Femur (tissue), 1 donor: ENCODE data around the gene NEDD8.
"Not testable (repeated sequence)": the region's sequence is repeated elsewhere in the genome, so short reads cannot be mapped to it uniquely, and the experiment has no call there.

Experiments
- DNase-seq: peaks from one replicate; pipeline ENCODE4 v3.0.0-alpha.2; 2017

Gene NEDD8

GRCh38 chr14:24246765-24247212 is 14.6 kb upstream of the NEDD8 start:
- DNase-seq: no peak

- DNase-seq: not testable (repeated sequence)
These were observed 13.2 kb upstream of the NEDD8 start for GRCh38 chr14:24245350-24245749.

- no peak for DNase-seq
These were observed 11.2 kb upstream of the NEDD8 start for GRCh38 chr14:24243336-24243836.

GRCh38 chr14:24241829-24242443 is 9.8 kb upstream of the NEDD8 start:
- DNase-seq: peak; percentile 95

DNA sequence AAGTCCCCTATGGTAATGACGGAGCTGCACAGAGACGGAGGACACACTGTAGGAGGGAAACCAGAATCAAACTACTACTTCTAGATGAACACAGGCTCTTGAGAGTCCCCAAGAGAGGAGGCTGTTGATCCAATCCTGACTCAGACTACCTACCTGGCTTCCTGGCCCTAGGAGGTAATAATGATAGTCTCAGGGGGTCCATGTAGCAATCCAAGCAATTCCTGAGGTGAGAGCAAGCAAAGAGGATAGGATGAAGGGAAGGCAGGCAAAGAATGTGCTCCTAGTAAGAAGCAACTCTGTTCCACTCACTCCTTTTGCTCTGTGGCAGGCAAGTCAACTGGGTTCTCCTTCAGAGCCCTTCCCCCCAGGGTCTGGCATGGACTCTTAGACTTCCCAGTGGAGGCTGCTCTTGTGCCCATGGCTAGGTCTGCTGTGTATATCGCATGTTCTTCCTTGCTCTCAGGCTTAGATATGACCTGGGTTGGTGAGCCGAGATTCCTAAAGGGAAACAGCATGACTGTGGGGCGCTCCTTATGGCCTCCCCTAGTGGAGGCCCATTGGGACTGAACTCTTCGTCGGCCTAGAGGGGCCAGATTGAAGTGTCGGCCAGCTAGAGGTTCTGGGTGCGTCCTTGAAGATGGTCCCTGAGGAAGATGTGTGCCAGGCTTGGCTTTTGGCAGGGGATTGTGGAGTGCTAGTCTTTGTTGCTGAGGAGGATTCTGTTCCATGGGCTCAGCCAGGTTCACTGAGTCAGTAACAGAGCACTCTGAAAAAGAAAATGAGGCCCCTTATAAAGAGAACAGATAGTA is 8.1 kb upstream of the NEDD8 start:
- DNase-seq: no peak

DNA sequence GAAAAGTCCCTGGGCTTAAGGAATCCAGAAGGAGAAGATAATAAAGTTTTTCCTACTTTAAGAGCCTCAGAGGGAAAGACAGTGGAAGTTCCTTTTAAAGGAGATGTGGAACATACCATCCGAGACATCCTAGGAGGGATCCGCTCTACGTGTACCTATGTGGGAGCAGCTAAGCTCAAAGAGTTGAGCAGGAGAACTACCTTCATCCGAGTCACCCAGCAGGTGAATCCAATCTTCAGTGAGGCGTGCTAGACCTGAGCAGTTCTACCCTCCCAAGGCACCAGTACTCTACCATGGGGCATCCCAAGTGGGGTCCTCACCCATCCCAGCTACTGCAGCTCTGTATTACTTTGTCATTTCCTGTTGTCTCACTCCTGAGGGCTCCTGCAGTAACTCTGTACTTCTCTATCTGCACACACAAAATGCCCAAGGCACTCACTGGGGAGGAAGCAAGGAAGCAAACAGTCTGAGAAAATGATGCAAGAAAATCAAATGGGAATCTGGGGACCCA is 6.4 kb upstream of the NEDD8 start:
- DNase-seq: no peak

- no peak for DNase-seq
These were observed 6.0 kb upstream of the NEDD8 start for GRCh38 chr14:24238123-24238522.

GRCh38 chr14:24237463-24237955 is 5.3 kb upstream of the NEDD8 start:
- DNase-seq: no peak

GRCh38 chr14:24236689-24237462 is 4.7 kb upstream of the NEDD8 start:
- DNase-seq: no peak

DNA sequence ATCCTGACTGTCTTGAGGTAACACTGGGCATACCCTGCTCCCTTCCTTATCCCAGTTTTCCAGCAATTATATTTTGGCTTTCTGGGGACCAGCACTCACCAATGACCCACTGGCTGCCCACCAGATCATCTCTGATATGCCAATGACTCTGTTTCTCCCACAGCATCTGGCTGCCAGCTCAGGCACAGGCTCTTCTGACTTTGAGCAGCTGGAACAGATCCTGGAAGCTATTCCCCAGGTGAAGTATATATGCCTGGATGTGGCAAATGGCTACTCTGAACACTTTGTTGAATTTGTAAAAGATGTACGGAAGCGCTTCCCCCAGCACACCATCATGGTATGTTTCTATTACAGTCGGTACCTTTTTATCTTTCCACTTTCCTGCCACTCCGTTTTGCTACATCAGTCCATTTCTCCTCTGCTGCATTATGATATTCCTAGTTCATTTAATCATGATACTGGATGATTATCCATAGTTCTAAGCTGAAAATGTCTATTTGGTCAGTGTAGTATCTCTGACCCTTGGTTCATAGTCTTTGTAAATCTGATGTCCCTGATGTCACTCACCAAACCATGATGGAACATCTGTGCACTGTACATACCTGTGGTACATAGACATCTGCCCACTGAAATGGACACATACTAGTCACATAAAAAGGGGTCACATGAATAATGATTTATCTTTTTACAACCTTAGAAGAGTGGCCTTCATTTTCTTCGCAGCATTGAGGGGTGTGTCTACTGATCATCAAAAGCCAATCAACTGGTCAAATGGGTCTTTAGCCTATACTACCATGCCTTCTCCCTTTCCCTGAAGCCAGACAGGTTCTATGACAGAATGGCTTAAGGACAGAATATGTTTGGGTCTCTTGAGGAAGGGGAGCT is 3.9 kb upstream of the NEDD8 start:
- no peak for DNase-seq

DNA sequence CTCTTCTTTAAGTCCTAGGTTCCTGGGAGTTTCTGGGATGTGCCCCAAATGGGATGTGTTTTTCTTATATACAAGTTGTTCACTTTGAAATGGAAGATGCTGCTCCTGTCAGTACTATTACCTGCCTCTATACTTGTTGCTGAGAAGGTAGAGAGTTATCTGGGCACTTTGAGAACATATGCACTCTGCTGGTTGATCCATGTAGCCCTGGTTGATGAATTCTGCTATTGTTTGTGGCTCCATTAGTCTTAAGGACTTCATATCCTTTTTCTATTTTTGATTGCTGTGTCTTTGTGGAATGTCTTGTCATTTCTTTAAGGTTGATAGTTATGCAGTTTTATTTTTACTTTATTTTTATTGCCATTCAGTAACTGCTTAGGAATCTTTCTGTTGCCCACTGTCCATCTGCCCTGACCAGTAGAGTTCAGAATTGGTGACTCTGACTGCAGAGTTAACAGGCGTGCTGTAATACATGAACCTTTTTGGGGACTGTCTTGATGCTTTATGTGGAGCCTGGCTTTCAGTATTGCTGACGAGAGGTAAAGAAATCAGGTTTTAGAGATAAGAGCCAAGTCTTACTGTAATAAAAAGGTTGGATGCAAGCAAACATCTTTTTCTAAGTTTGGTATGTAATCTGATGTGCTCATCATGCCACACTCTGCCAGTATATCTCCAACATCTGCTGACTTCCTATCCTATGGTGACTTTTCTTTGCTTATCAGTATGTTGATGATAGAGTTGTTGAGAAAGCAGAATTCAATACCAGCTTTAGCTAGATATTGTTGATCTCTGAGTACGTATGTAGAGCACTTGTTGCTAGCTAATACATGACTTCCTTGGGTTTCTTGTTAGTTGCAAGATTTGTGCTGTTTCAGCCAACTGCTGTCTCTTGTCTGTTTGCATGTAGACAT is 2.2 kb upstream of the NEDD8 start:
- no peak for DNase-seq

- DNase-seq: no peak
These were observed 1.3 kb upstream of the NEDD8 start for GRCh38 chr14:24233538-24233866.

- no peak for DNase-seq
These were observed 724 bp upstream of the NEDD8 start, which contains the start of gene GMPR2 for GRCh38 chr14:24232645-24233537. Gene GMPR2, plus strand, starts transcription at chr14:24232929. Its CDS starts 325 bp downstream, at chr14:24233254.

DNA sequence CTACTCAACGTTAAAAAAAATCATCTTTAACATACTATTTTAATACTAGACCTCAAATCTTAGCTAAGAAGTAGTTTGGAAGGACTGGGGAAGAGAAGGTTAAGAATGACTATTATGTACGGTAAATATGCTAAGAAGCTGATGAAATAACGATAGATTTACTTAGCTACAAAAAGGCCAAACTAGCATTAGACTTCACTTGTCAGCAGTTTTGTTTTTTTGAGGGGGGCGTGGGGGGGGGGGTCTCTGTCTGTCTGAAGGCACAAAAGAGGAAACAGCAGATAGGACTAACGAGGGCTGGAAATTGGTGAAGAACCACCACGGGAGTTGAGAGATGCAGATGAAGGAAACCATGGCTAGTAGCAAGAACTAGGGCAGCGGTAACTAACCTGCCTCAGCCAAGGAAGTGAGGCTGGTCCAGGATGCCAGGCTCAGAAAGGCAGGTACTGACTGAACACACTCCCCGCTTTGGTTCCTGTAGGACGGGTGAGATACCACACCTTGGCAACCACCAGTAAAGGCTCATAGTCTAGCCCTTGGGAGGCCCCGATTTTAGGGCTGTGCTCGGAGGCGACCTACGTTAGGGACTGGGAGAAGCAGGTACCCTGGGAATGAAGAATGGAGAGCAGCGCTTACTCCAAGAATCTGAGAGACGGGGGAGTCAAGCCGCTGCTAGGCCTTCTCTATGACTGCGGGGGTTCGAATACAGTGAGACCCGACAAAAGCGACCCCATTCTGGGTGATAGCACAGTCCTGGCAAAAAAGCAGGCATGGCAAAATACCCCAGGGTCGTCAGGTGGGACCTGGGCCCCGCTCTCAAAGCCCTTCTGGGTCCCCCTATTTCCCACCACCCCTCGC is 675 bp downstream of the NEDD8 start:
- no peak for DNase-seq

GRCh38 chr14:24228902-24229301 is 3.3 kb downstream of the NEDD8 start:
- DNase-seq: no peak

DNA sequence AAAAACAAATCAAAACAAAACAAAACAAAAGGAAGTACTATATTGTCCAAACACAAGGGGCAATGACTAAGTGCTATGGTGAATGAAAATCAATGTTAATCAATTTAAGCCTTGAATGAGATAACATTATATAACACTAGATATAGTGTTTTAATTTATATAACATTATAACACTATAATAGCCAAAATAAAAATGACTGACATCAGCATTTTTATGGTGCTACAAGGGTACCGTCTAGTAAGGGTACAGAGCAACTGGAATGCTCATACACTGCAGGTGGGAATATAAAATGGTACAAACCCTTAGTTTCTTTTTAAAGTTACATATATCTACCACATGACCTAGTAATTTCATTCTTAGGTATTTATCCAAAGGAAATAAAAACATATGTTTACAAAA is 5.7 kb downstream of the NEDD8 start:
- DNase-seq: no peak

- no peak for DNase-seq
These were observed 7.5 kb downstream of the NEDD8 start for GRCh38 chr14:24224618-24225071.

- DNase-seq: not testable (repeated sequence)
These were observed 9.2 kb downstream of the NEDD8 start for GRCh38 chr14:24222987-24223386.

DNA sequence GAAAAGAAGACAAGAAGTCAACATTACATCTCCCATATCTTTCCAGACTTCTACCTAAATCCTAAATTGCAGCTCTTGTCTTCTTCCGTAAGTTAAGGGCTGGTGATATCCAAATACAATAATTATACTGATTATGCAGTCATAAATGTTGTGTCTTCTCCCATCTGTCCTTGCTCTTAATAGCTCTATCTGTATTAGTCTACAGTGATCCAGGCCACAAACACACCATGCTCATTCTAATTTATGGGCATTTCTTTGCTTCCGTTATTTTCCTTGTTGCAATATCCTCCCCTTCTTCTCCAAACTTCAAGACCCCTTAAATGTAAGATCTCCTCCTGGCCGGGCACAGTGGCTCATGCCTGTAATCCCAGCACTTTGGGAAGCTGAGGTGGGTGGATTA is 12.6 kb downstream of the NEDD8 start:
- DNase-seq: no peak
